ENCODE measurements around the gene DNPH1.

DNPH1 gene

GRCh38 chr6:43207286-43207685, 22.0 kb downstream of the DNPH1 start:
- no peak for DNase-seq

DNA sequence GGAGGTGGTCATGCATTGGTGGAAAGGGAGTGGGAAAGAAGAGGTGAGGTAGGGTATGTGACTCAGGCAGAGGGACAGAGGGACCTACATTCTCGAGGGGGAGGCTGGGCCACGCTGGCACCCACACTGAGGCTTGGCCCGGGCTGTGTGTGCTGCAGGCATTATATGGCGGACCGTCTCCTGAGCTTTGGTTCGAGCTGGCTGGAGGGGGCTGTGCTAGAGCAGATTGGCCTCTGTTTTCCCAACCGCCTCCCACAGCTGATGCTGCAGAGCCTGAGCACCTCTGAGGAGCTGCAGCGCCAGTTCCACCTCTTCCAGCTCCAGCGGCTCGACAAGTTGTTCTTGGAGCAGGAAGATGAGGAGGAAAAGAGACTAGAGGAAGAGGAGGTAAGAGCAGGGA, 23.4 kb downstream of the DNPH1 start:
- no peak for DNase-seq

- no peak for DNase-seq
Measured at GRCh38 chr6:43204271-43205105, 24.8 kb downstream of the DNPH1 start.

- DNase-seq = no peak
Measured at GRCh38 chr6:43203718-43204095, 25.6 kb downstream of the DNPH1 start.

- DNase-seq = no peak
Measured at GRCh38 chr6:43203029-43203717, 26.1 kb downstream of the DNPH1 start.

- no peak for DNase-seq
Measured at GRCh38 chr6:43202451-43202850, 26.8 kb downstream of the DNPH1 start.

DNA sequence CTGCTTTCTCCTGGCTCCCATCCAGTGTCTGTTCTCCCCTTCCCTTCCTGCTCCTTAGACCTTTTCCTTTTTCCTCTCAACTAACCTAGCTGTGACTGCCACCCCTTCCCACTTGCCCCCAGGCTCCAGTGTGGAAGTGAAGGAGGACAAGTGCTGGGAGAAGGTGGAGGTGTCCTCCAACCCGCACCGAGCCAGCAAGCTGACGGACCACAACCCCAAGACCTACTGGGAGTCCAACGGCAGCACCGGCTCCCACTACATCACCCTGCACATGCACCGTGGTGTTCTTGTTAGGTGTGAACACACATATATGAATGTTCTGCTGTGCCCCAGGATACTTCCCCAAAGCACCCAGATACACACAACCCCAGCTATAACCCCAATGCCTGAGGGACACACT, 28.7 kb downstream of the DNPH1 start:
- DNase-seq = no peak

- no peak for DNase-seq
Measured at GRCh38 chr6:43199912-43200311, 29.4 kb downstream of the DNPH1 start.

- no peak for DNase-seq
Measured at GRCh38 chr6:43196337-43196736, 32.9 kb downstream of the DNPH1 start.

GRCh38 chr6:43193929-43194328, 35.4 kb downstream of the DNPH1 start:
- no peak for DNase-seq

DNA sequence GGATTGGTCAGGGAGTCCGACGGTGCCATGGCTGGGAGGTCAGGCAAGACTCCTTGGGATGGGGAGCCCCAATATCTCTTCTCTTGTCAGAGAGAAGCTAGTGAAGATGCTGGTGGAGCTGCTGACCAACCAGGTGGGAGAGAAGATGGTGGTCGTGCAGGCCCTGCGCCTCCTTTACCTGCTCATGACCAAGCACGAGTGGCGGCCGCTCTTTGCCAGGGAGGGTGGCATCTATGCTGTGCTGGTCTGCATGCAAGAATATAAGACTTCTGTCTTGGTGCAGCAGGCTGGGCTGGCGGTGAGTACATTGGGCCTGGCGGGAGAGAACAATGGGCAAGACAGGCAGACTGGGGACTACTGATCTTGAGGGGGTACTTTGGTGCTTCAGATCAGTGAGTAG, 36.4 kb downstream of the DNPH1 start:
- DNase-seq = no peak

GRCh38 chr6:43189776-43190304, 39.4 kb downstream of the DNPH1 start:
- no peak for DNase-seq

GRCh38 chr6:43188426-43188825, 40.9 kb downstream of the DNPH1 start:
- DNase-seq = no peak

GRCh38 chr6:43187821-43188220, 41.5 kb downstream of the DNPH1 start:
- DNase-seq = no peak

- no peak for DNase-seq
Measured at GRCh38 chr6:43186706-43187105, 42.6 kb downstream of the DNPH1 start.

GRCh38 chr6:43186019-43186418, 43.3 kb downstream of the DNPH1 start:
- no peak for DNase-seq

- no peak for DNase-seq
Measured at GRCh38 chr6:43185391-43185985, 43.8 kb downstream of the DNPH1 start.

DNA sequence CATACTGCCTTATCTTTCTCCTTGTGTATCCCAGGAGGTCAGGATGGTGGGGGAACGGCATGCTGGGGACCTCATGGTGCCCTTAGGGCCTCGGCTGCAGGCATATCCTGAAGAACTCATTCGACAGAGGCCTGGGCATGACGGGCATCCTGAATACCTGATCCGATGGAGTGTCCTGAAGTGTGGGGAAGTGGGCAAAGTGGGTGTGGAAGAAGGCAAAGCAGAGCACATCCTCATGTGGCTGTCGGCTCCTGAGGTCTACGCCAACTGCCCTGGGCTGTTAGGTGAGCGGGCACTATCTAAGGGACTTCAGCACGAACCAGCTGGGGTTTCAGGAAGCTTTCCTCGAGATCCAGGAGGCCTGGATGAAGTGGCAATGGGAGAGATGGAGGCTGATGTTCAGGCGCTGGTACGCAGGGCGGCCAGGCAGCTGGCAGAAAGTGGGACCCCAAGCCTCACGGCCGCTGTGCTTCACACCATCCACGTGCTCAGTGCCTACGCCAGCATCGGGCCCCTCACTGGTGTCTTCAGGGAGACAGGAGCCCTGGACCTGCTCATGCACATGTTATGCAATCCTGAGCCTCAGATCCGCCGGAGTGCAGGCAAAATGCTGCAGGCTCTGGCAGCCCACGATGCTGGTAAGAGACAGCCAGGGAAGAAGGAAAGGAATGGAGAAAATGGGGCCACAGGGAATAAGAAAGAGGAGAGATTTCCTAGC, 44.9 kb downstream of the DNPH1 start:
- no peak for DNase-seq

DNA sequence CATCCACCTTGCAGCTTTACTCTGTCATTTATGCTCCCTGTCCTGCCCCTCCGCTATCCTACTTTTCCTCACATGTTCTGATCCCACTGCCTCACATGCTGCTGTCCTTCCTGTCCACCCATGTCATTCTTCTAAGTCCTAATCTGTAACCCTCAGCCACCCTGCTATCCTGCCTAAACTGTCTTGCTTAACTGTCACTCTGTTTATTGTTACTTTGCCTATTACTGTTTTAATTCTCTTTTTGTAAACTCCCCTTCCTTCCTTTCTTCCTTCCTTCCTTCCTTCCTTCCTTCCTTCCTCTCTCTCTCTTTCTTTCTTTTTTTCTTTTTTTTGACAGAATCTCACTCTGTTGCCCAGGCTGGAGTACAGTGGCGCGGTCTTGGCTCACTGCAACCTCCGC, 45.8 kb downstream of the DNPH1 start:
- DNase-seq = no peak

DNA sequence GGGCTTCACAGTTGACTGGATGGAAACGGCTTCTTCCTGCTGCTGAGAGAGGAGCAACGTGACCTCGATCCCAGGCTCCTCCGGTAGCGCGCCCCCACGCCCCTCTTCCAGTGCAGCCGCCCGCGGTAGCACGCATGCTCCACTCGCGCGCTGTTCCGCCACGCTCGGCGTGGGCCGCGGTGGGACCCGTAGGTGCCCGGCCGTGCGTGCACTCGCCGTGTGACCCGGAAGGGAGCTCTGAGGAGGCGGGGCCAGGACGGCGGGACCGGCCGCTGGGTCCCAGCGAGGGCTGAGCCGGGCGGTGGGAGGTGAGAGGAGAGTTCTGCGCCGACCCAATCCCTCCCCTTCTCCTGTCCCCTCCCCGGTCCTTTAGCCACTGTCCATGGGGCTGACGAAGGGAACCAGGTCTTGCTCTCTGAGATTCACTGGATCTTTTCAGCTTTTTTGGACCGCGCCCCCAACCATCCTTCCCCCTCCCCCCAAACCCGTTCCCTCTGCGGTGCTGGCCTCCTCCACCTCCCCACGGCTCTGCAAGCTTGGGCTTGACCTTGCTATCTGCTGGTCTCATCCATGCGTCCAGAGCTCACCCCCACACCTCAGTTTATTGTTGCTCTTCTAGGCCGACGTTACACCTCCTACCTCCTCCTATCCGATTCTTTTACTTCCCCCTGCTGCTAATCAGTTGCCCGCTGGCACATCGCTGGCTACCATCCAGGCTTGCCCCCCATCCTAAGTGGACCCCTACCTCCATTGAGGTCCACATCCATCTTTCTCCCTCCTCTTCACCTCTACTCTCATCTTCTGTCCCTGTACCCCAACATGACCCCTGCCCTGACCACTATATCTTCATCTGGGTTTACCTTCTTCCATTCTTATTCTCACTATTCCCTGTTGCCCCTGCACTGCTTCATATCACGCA, 47.1 kb downstream of the DNPH1 start, which contains the start of gene CUL9:
Gene CUL9 (plus strand): TSS at position 255 of the 919 bp plus-strand sequence. CDS start 2,115 bp downstream, outside the sequence.
- peak; percentile 65 for DNase-seq

GRCh38 chr6:43181621-43181941, 47.7 kb downstream of the DNPH1 start:
- DNase-seq = no peak

GRCh38 chr6:43180985-43181384, 48.3 kb downstream of the DNPH1 start:
- DNase-seq = no peak

Measured in SHP77 treated with DMSO at 0.1 percent for 48 hours (cell line).